Thoracic aorta (tissue), 2 donors: ENCODE measurements around the gene PJA1. TPM values are rescaled to one million over a fixed set of nuclear protein-coding genes. Genes with fewer than 3 reads are reported as not detected.

Experiments
- ATAC-seq: fragments of 150-250 bp; one replicate; pipeline ENCODE4 v1.8.0; 2017; ENCODE audit warnings: low read depth; ENCODE audit not compliant: insufficient number of reproducible peaks, low FRiP score
- DNase-seq: peaks from one replicate; pipeline ENCODE4 v3.0.0-alpha.2; 2020; ENCODE audit warnings: low spot score
- H3K27ac ChIP-seq, 2 donors: fragments of 200-600 bp; sonication (generic); 1 replicate in 1 of 2; 2 replicates in 1 of 2; pipeline ENCODE4 v1.5.1; 2016; ENCODE audit warnings: mild to moderate bottlenecking in 2 of 2, moderate library complexity in 2 of 2
- H3K27me3 ChIP-seq: fragments of 200-600 bp; sonication (generic); replicated peaks from 2 replicates; pipeline ENCODE4 v1.6.0; 2016; ENCODE audit warnings: mild to moderate bottlenecking; ENCODE audit not compliant: insufficient read depth
- H3K36me3 ChIP-seq: fragments of 200-600 bp; sonication (generic); one replicate; pipeline ENCODE4 v1.5.1; 2016
- H3K4me1 ChIP-seq, 2 donors: fragments of 200-600 bp; sonication (generic); 1 replicate in 1 of 2; 2 replicates in 1 of 2; pipeline versions ENCODE4 v1.5.1 to v1.6.0; 2016; ENCODE audit warnings: low read depth in 2 of 2, mild to moderate bottlenecking in 1 of 2; ENCODE audit not compliant: control insufficient read depth in 1 of 2
- H3K4me3 ChIP-seq: fragments of 200-600 bp; sonication (generic); 2 replicates; pipeline ENCODE4 v1.5.1; 2016; ENCODE audit warnings: mild to moderate bottlenecking
- H3K9me3 ChIP-seq: fragments of 200-600 bp; sonication (generic); 2 replicates; pipeline ENCODE4 v1.5.1; 2016
- total RNA-seq, 2 donors: library from RNA; depleted of rRNA; stranded (reverse); fragments of >200 nt; gene quantifications; one replicate each; pipeline versions ENCODE4 v1.1.0 to v1.2.3, GENCODE V29; 2016
- TF ChIP-seq, protein P1 (sequence below): fragments of 200-600 bp; sonication (generic); IDR thresholded peaks from one replicate; pipeline ENCODE4 v1.5.1; 2019; ENCODE audit warnings: antibody characterized with exemption

The PJA1 gene
- total RNA-seq, 2 donors from 2014 or later = 16.2 to 19.0 TPM

DNA sequence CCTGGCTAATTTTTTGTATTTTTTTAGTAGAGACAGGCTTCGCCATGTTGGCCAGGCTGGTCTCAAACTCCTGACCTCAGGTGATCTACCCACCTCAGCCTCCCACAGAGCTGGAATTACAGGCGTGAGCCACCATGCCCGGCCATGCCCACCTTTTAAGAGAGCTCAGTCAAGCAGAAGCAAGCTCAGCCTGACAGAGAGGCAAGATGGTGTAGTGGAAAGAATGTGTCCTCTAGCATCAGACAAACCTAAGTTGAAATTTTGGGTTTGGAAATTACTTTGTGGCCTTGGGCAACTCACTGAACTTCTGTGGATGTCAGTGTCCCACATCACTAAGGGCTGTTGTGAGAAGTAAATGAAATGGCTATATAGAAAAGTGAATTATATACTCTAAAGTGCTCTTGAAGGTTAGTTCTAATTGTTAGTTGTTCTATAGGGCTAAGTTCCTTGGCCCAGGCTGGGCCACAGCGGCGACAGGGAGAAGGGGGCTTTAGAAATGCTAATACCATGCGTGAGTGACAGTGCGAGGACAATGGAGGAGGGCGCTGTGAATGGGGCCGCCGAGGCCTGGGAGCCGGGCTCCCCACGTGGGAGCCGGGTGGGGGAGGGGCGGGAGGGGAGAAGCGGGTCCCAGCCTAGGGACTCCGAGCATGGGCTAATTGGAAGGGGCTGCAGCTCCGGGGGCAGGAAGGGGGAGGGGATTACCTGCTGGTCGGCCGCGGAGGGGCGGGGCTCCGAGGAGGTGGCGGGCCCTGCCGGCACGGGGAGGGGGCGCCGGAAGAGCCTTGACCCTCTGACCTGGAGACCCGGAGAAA is 15.6 kb downstream of the PJA1 start:
- Histone ChIP-seq H3K27ac (no peak overlapping the region), H3K4me1 (no peaks in the 10 kb centered on the region), H3K4me3 (no peak overlapping the region), H3K9me3 (no peaks in the 10 kb centered on the region), H3K36me3 (no peaks in the 10 kb centered on the region), H3K27me3 (no peaks in the 10 kb centered on the region)
- TF ChIP-seq, protein P1, sequence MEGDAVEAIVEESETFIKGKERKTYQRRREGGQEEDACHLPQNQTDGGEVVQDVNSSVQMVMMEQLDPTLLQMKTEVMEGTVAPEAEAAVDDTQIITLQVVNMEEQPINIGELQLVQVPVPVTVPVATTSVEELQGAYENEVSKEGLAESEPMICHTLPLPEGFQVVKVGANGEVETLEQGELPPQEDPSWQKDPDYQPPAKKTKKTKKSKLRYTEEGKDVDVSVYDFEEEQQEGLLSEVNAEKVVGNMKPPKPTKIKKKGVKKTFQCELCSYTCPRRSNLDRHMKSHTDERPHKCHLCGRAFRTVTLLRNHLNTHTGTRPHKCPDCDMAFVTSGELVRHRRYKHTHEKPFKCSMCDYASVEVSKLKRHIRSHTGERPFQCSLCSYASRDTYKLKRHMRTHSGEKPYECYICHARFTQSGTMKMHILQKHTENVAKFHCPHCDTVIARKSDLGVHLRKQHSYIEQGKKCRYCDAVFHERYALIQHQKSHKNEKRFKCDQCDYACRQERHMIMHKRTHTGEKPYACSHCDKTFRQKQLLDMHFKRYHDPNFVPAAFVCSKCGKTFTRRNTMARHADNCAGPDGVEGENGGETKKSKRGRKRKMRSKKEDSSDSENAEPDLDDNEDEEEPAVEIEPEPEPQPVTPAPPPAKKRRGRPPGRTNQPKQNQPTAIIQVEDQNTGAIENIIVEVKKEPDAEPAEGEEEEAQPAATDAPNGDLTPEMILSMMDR = no peak
- no peak for DNase-seq
- ATAC-seq = no peak

DNA sequence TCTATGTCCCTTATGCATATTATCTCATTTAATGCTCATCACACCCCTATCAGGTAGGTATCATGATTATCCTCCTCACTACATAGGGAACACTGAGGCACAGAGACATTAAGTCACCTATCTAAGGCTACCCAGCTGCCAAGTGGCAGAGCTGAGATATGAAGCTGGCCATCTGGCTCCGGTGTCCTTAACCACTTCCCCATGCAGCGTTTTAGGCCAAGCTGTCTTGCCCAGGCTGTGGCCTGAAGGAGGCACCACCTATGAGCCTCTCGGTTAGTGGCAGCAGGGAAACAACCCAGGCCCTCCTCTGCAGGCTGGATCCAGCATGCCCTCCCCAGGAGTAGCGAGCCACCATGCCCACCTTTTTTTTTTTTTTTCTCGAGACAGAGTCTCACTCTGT is 16.3 kb downstream of the PJA1 start:
- H3K36me3 ChIP-seq = no peaks in the 10 kb centered on the region
- DNase-seq (no peak), ATAC-seq (no peak)
- no peak overlapping the region for H3K4me3 ChIP-seq
- TF ChIP-seq, protein P1 = no peak
- H3K27ac ChIP-seq = no peak overlapping the region
- H3K27me3 ChIP-seq = no peaks in the 10 kb centered on the region
- no peaks in the 10 kb centered on the region for H3K4me1 ChIP-seq
- H3K9me3 ChIP-seq = no peaks in the 10 kb centered on the region

DNA sequence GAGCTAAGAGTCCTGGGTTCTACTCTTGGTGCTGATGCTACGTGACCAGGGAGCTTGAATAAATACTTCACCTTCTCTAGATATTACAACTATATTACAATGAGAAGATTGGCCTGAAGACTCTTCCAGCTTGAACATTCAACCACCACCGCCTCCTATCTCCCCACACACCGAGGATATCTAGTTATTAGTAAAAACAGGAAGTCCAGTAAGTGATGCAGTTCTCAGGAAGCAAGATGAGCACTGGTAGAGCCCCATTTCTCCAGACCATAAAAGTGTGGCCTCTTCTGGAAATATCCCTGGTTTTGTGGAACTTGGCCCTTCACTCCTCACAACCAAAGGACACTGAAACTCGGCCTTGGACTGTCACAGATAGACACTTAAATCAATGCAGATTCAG is 18.5 kb downstream of the PJA1 start:
- H3K4me3 ChIP-seq = no peak overlapping the region
- H3K4me1 ChIP-seq = no peaks in the 10 kb centered on the region
- TF ChIP-seq, protein P1 = no peak
- H3K9me3 ChIP-seq = no peaks in the 10 kb centered on the region
- ATAC-seq (no peak), DNase-seq (no peak)
- no peaks in the 10 kb centered on the region for H3K27me3 ChIP-seq
- no peaks in the 10 kb centered on the region for H3K36me3 ChIP-seq
- H3K27ac ChIP-seq = no peak overlapping the region

DNA sequence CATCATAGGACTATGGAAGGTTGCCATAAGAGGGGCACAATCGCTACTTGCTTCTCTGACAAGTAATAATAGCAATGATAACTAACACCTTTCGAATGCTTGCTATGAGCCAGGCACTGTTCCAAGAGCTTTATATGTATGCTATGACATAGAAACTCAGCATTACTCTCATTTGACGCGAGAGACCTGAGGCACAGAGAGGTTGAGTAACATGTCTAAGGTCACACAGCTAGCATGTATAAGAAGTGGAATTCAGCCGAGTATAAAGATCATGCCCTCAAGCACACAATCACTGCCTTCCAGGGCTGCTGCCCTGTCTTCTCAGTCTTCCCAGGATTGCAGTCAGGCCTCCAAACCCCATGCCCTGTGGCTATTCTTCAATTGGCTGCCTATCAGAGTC is 19.5 kb downstream of the PJA1 start:
- no peaks in the 10 kb centered on the region for H3K9me3 ChIP-seq
- no peak overlapping the region for H3K27ac ChIP-seq
- H3K4me1 ChIP-seq = no peaks in the 10 kb centered on the region
- H3K27me3 ChIP-seq = no peaks in the 10 kb centered on the region
- TF ChIP-seq, protein P1 = no peak
- DNase-seq (no peak), ATAC-seq (no peak)
- H3K36me3 ChIP-seq = no peaks in the 10 kb centered on the region
- H3K4me3 ChIP-seq = no peak overlapping the region

GRCh38 chrX:69144838-69145680 is 20.2 kb downstream of the PJA1 start:
- no peak overlapping the region for H3K27ac ChIP-seq
- TF ChIP-seq, protein P1 = no peak

More at GRCh38 chrX:69144838-69145680, 20.2 kb downstream of the PJA1 start:
- no peak for ATAC-seq
- no peaks in the 10 kb centered on the region for H3K9me3 ChIP-seq
- no peak for DNase-seq
- H3K27me3 ChIP-seq = no peaks in the 10 kb centered on the region
- H3K36me3 ChIP-seq = no peaks in the 10 kb centered on the region
- H3K4me1 ChIP-seq = no peaks in the 10 kb centered on the region
- H3K4me3 ChIP-seq = no peak overlapping the region
